PC-9 (cell line): Measurements from ENCODE around the gene FUS.

Experiments
- EZH2 ChIP-seq: fragments of 200-600 bp; sonication (generic); IDR thresholded peaks from 2 replicates; pipeline ENCODE4 v1.8.0; 2017; ENCODE audit warnings: antibody characterized with exemption, low read depth
- TF ChIP-seq, protein P1 (sequence below): fragments of 200-600 bp; sonication (generic); conservative IDR thresholded peaks from 2 replicates; pipeline ENCODE4 v1.6.1; 2017; ENCODE audit warnings: mixed run types, antibody characterized with exemption, mild to moderate bottlenecking, moderate library complexity

DNA sequence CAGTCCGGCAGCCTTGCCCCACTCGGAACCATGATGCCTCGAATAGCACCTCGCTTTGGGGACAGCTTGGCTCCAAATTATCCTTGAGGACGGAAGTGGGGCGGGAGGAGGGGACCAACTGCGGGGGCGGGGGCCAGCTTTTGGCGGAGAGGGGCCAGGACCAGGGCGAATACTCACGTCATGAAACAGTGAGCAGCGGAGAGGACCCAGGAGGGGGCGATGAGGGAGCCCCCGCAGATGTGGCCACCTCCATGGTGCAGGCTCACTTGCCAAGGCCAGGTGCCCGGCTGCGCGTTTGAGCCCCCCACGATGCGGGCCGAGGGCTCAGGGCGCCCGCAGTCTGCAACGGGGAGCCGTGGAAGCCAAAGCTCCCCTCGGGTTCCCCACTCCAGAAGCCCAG, 31.0 kb upstream of the FUS start:
- TF ChIP-seq, protein P1, sequence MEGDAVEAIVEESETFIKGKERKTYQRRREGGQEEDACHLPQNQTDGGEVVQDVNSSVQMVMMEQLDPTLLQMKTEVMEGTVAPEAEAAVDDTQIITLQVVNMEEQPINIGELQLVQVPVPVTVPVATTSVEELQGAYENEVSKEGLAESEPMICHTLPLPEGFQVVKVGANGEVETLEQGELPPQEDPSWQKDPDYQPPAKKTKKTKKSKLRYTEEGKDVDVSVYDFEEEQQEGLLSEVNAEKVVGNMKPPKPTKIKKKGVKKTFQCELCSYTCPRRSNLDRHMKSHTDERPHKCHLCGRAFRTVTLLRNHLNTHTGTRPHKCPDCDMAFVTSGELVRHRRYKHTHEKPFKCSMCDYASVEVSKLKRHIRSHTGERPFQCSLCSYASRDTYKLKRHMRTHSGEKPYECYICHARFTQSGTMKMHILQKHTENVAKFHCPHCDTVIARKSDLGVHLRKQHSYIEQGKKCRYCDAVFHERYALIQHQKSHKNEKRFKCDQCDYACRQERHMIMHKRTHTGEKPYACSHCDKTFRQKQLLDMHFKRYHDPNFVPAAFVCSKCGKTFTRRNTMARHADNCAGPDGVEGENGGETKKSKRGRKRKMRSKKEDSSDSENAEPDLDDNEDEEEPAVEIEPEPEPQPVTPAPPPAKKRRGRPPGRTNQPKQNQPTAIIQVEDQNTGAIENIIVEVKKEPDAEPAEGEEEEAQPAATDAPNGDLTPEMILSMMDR: no peak
- no peak for TF ChIP-seq EZH2
